ENCODE measurements around the gene ATP10A.
"Not testable (repeated sequence)": the region's sequence is repeated elsewhere in the genome, so short reads cannot be mapped to it uniquely, and the experiment has no call there.

Gene ATP10A

GRCh38 chr15:25768271-25768670, 94.9 kb downstream of the ATP10A start:
- DNase-seq = no peak

DNA sequence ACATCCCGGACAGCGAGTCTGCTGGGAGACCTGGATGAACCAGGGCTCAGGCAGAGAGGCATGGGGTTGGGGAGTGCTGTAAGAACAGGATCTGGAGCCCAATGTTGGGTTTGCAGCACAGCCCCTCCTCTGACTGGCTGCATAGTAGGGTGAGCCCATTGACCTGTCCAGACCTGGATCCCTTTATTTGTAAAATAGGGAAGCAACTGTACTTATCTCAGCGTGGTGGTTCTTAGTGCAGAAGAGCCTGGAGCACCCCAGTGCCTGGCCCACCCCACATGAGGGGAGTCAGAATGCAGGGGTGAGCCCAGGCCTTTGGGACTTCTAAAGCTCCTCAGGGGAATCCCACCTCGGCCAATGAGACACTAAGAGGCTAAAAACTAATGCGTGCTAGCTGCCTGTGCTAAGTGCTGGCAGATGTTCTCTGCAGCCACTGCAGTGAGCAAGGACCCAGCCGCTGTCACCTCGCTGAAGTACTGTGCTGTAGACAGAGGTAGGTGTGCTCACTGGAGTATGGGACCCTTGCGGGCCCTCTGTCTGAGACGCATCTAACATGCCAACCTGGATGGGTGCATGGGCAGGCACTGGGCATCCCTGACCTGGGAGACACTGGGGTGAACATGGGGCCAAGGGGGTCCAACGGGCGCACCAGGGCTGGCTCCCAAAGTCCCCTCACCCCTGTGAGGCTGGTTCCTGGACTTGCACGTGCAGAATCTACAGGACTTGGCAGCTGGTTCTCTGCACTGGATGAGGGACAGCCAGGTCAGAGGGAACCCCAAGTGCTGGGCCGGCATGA, 95.6 kb downstream of the ATP10A start:
- DNase-seq = no peak

DNA sequence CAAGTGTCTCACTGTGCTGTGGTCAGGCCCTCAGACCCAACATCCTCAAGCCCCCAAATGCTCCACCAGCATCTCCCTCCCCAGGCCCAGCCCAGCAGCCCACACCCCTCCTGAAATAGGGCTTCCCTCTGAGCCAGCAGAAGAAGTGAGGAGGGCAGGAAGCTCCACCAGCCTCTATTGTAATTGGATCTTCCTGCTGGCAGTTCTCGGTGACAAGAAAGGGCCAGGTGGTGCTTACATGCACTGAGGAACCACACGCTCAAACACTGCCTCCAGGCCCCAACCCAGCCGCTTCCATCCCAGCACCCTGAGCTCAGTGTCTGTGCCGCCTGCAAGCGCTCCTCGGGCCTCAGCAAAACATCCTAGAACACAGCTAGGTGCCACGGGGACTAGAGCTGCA, 96.7 kb downstream of the ATP10A start:
- DNase-seq = no peak

GRCh38 chr15:25764980-25765735, 98.0 kb downstream of the ATP10A start:
- no peak for DNase-seq

GRCh38 chr15:25763954-25764353, 99.2 kb downstream of the ATP10A start:
- DNase-seq = no peak

DNA sequence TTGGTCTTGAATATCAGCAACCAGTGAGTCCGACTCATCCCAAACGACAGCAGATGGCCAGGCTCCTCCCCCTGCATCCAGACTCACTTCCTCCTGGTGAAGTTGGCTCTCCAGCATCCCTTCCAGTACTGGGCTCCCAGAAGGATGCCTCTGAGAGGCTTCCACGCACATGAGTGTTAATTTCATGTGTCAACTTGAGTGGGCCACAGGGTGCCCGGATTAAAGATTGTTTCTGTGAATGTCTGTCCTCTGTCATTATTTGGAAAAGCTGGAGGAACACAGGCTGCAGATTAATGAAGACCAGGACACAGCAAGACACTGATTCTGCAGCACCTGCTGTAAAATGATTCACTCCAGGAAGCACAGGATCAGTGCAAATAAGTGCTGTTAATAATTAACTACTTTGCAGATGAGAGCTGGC, 99.8 kb downstream of the ATP10A start:
- DNase-seq = no peak

DNA sequence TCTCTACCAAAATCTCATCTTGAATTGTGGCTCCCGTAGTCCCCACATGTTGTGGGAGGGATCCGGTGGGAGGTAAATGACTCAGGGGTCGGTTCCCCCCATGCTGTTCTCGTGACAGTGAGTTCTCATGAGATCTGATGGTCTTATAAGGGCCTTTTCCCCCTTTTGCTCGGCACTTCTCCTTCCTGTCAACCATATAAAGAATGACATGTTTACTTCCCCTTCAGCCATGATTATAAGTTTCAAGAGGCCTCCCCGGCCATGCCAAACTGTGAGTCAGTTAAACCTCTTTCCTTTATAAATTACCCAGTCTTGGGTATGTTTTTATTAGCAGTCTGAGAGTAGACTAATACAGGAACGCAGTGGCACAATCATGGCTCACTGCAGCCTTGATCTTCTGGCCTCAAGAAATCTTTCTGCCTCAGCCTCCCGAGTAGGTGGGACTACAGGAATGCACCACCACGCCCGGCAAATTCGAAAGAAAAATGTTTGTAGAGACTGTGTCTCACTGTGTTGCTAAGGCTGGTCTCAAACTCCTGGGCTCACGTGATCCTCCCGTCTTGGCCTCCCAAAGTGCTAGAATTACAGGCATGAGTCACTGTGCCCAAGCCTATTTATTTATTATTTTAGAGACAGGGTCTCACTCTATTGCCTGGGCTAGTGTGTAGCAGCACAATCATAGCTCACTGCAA, 101.0 kb downstream of the ATP10A start:
- DNase-seq = peak; percentile 89

DNA sequence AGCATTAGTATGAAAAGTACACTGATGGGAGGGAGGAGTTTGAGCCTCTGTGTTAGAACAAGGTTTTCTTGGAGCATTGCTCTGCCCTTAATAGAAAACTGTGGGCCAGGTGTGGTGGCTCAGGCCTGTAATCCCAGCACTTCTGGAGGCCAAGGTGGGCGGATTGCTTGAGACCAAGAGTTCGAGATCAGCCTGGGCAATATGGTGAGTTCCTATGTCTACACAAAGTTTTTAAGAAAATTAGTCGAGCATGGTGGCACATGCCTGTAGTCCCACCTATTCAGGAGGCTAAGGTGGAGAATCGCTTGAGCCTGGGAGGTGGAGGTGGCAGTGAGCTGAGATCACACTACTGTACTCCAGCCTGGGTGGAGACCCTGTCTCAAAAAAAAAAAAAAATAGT, 103.7 kb downstream of the ATP10A start:
- DNase-seq = no peak

DNA sequence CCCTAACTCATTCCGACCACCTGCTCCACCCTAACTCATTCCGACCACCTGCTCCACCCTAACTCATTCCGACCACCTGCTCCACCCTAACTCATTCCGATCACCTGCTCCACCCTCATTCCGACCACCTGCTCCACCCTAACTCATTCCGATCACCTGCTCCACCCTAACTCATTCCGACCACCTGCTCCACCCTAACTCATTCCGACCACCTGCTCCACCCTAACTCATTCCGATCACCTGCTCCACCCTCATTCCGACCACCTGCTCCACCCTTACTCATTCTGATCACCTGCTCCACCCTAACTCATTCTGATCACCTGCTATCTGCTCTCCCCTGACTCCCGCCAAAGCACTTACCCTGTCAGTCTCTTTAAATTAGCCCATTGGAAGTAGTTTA, 104.5 kb downstream of the ATP10A start:
- DNase-seq = not testable (repeated sequence)

- DNase-seq = no peak
Measured at GRCh38 chr15:25743548-25744275, 119.4 kb downstream of the ATP10A start.

DNA sequence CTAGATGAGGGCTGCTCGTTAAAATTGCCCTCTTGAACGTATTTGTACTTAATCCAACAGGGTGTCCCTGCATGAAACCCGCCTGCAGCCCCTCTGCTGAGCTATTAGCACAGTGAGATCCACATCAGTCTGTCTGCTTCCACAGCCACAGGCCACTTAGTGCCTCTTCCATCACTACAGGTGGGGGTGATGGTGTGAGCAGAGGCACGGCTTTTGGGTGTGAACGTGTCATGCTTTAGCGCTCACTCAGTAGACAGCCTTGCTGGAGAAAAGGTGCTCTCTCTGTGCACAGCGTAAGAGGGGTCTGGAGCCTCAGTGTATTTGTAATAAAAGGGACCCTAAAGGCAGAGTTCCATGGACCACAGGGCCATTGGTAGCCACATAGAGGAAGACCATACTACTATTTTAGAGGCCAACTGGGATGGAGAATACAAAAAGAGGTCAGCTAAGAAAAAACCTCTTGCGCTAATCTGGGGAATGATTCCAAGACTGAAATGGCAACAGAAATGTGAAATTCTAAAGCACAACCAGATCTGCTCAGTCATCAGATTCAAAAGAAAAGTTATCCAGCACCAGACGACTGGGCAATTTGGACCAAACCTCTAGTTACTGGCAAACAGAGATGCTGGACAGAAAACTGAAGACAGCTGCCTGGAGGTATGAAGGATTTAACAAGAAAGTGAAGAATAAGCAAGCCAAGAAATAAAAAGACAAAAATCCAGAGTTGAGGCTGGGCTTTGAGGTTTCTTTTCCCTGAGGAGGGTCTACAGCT, 120.2 kb downstream of the ATP10A start:
- DNase-seq = no peak

- no peak for DNase-seq
Measured at GRCh38 chr15:25742041-25742730, 120.9 kb downstream of the ATP10A start.

DNA sequence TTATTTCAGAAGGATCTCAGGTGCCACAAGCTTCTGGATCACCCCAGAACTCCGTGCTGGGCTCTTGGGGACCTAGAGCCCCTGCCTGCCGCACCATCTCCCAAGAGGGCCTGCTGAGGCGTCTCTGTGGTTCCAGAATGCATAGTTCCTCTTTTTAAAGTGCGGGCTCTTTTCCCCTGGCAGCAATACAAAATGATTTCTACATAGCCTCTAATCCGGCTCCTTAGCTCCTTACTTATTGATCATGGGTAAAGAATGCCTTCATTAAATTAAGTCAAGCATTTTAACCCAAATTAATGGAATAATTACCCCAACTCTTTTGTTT, 121.9 kb downstream of the ATP10A start:
- DNase-seq = peak; percentile 32

DNA sequence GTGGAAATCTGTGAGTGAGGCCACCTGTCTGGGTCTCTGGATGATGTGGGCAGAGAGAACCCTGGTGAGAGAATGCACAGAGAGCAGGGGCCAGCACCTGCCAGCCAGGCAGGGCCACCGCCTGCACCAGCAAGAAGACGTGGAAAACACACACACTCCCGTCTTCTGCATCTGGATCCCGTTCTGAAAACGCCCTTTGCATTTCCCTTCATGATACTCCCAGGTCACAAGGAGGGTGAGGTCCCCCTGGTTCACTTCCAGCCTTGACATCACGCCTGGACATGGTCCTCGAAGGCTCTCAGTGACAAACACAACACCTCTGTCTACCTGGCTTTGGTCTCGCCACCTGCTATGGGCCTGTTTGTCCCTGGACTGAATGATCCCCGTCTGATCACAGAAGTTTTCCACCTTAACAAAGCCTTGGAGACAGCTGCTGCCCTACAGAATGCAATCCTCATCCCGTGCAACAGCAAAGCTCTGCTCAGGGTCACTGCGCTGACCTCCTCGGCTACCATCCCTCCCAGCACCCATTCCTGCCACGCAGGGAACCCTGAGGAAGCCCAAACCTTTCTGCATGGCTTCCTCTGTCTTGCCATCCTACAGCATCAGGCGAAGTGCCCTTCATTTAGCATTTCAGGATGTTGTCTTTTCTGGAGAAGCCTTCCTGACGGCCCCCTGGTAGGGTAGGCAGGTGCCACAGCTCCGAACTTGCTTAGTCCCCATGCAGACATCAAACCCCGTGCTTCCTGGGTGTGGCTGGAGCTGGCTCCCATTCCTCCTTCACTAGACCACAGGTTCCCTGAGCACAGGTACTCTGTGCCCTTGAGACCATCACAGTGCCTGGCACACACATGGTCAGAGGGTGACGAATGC, 122.5 kb downstream of the ATP10A start:
- DNase-seq = no peak

GRCh38 chr15:25739687-25740121, 123.4 kb downstream of the ATP10A start:
- DNase-seq = peak; percentile 7

DNA sequence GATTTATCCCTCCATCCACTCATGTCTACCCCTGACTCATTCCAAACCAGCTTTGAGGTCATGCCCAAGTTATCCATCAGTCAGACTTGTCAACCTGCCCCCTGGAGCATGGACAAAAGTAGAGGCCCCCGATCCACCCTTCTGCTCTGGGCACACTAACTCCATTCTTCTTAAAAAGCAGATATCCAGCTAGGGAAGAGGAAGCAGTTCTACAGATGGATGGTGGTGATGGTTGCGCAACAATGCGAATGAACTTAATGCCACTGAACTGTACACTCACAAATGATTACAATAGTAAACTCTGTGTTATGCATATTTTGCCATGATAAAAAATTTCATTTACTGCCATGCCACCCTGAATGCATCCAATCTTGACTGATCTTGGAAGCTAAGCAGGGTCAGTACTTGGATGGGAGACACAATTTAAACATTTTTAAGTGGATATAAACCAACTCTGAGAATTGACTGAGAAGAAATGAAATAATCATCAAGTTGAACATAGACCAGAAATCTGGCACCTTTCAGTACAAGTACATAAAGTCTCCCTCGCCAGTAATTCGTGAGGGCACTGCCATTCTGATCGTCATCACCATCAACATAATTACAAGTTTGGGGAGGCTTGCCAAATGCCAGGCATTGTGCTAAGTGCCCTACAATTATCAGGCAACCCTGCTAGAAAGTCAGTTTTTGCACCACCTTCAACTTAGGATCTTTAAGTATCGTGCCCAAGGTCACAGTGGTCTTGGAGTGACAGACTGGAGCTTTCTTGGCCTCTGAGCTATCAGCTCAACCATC, 124.8 kb downstream of the ATP10A start:
- DNase-seq = peak; percentile 58

- DNase-seq = no peak
Measured at GRCh38 chr15:25737218-25737643, 125.9 kb downstream of the ATP10A start.

DNA sequence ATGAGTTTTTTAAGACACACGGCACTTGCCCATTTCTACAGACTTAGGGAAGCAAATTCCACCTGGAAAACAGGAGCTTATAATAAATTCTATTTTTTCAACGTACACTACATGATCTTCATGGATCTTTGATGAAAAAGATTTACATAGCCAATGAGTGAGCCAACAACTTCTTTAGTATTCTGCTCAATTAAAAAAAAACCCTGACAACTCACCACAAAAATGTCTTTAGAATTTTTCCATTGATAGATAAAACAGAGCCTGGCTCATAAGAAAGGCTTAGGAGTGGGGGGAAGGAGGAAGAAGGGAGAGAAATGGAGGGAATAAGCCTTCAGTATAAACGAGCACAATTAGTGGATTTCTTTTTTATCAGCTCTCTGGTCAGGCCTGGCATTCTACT, 126.7 kb downstream of the ATP10A start:
- DNase-seq = no peak

GRCh38 chr15:25735550-25736384, 127.4 kb downstream of the ATP10A start:
- no peak for DNase-seq

Data from inflammatory macrophage treated with lipopolysaccharide for 4 hours (primary cell).